ENCODE measurements around the gene SPRY1.

Gene SPRY1

DNA sequence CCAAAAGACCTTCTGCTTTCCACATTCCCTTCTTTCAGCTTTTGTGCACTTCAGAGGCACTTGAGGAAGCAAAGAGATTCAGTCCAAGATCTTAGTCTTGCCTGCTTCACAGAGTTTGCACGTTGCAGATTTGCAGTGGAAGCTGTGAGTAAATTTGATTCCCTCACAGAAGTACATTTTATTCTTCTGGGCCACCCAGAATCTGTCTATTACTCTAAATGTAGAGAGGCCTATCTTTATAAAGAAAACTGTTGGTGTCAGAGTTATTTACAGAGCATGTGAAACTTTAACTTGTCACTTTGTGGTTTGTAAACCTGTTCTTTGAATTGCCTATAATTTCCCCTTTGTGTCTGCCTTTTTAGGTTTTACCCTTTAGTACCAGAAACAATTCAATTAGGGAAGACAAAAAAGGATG lies 15.5 kb downstream of the SPRY1 start:
- DNase-seq (ENCODE audit: insufficient read length, low spot score) (no peak), FAIRE-seq (no peak)
- TF ChIP-seq, protein P1, sequence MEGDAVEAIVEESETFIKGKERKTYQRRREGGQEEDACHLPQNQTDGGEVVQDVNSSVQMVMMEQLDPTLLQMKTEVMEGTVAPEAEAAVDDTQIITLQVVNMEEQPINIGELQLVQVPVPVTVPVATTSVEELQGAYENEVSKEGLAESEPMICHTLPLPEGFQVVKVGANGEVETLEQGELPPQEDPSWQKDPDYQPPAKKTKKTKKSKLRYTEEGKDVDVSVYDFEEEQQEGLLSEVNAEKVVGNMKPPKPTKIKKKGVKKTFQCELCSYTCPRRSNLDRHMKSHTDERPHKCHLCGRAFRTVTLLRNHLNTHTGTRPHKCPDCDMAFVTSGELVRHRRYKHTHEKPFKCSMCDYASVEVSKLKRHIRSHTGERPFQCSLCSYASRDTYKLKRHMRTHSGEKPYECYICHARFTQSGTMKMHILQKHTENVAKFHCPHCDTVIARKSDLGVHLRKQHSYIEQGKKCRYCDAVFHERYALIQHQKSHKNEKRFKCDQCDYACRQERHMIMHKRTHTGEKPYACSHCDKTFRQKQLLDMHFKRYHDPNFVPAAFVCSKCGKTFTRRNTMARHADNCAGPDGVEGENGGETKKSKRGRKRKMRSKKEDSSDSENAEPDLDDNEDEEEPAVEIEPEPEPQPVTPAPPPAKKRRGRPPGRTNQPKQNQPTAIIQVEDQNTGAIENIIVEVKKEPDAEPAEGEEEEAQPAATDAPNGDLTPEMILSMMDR (IDR thresholded peaks at IDR 0.05; ENCODE audit: insufficient read depth, missing control alignments) = no peak

DNA sequence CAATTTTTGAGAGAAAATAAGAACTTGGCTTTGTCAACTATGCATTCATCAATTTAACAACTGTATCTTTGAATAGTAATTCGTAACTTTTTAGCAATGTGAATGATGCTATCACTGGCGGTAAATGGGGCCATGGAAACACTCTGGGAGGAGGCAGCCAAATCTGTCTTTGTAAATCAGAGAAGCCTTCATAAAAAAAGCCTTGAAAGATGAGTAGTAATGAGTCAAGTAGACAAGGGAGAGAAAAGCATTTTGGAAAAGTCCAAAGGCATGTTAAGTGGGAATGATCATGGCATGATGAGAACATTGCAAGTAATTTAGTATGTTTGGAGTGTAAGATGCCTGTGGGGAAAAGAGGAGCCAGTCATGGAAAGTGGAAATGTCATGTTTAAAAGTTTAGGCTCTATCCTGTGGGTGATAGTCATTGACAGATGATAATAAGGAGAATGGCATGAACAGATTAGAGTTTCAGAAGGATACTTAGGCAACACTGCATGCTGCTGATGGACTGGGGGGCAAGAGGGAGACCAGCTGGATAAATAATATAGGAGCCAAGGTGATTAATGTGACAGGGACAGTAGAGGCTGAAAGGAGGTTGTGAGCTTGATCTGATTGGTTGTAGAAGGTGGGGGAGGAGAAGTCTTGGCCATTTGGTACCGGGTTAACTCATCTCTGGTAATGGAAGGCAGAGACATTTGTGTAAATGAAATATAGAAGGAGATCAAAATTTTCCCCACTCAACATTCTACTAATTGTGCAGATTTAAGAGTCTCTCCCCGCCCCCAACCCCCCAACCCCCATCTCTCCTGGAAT lies 16.3 kb downstream of the SPRY1 start:
- FAIRE-seq (no peak), DNase-seq (ENCODE audit: insufficient read length, low spot score) (no peak)
- TF ChIP-seq, protein P1 (IDR thresholded peaks at IDR 0.05; ENCODE audit: insufficient read depth, missing control alignments) = no peak

DNA sequence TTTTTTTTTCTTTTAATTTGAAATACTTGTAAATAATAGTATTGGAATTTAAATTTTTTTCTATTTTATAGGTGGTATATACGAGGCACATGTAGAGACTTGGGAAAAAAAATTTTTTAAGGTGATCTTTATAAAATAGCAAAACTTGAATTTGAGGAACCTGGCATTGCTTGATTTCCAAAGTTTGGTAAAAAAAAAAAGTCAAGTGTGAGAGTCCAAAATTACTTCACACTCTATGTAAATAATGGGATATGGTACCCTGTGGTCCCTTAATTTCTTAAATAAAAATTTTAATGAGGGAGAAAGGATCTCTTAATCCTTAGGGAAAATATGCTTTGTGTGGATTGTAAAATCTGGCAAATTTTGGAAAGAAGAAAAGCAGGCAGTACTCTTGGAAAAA lies 19.0 kb downstream of the SPRY1 start:
- TF ChIP-seq, protein P1 (IDR thresholded peaks at IDR 0.05; ENCODE audit: insufficient read depth, missing control alignments) = no peak
- DNase-seq (ENCODE audit: insufficient read length, low spot score) = no peak
- no peak for FAIRE-seq

GRCh38 chr4:123415977-123416376 lies 19.4 kb downstream of the SPRY1 start:
- TF ChIP-seq, protein P1 (IDR thresholded peaks at IDR 0.05; ENCODE audit: insufficient read depth, missing control alignments) = no peak
- DNase-seq (ENCODE audit: insufficient read length, low spot score) = no peak
- no peak for FAIRE-seq

- FAIRE-seq (peak; percentile 21), DNase-seq (ENCODE audit: insufficient read length, low spot score) (no peak)
- TF ChIP-seq, protein P1 (IDR thresholded peaks at IDR 0.05; ENCODE audit: insufficient read depth, missing control alignments) = no peak
These were observed 21.2 kb downstream of the SPRY1 start for GRCh38 chr4:123417813-123418212.

DNA sequence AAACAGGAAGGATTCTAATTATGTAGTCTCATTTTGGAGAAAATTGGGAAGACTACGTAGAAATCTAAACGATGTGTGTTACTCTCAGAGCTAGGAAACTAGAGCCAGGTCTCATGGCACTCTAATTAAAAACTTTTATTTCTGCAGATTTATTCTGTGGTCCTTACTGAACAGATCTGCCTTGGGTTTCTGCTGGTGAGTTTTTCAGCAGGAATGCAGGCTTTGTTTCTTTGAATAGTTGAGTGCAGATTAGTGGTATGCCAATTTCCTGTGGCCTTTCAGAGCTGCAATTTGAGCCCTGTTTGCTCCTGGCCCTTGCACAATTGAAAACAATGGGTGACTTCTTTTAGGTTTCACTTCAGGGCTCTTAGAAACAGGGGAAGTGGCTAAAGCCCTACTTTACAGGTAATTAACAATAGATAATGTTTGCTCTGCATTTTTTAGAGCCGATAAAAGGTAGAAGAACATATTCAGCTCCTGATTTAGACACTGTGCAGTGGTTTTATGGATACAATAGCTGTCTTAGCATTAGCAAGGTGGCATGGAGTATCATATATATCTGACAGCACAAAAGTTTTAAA lies 21.8 kb downstream of the SPRY1 start:
- FAIRE-seq = no peak
- no peak for DNase-seq (ENCODE audit: insufficient read length, low spot score)
- TF ChIP-seq, protein P1 (IDR thresholded peaks at IDR 0.05; ENCODE audit: insufficient read depth, missing control alignments) = no peak

Data from D721Med (cell line).